Neuronal stem cell (in vitro differentiated cells): ENCODE results near the gene C3orf22.

Source experiments
- DNase-seq: peaks from one replicate; pipeline ENCODE4 v3.0.0-alpha.2; 2013; ENCODE audit warnings: low spot score
- H2AFZ ChIP-seq: one replicate; pipeline ENCODE4 v1.6.1; 2013; ENCODE audit warnings: mild to moderate bottlenecking, low read length, inconsistent platforms
- H2AK5ac ChIP-seq: 2 replicates; pipeline ENCODE4 v1.6.1; 2013; ENCODE audit warnings: low read depth, mild to moderate bottlenecking, inconsistent platforms, low read length, moderate library complexity, mixed read lengths
- H2BK120ac ChIP-seq: 2 replicates; pipeline ENCODE4 v1.6.1; 2013; ENCODE audit warnings: low read depth, mild to moderate bottlenecking, inconsistent platforms, low read length, moderate library complexity, mixed read lengths
- H2BK12ac ChIP-seq: one replicate; pipeline ENCODE4 v1.6.1; 2013; ENCODE audit warnings: low read length, inconsistent platforms
- H2BK15ac ChIP-seq: 2 replicates; pipeline ENCODE4 v1.6.1; 2013; ENCODE audit warnings: mild to moderate bottlenecking, low read length, inconsistent platforms, mixed read lengths
- H2BK5ac ChIP-seq: one replicate; pipeline ENCODE4 v1.6.1; 2013; ENCODE audit warnings: inconsistent platforms, mild to moderate bottlenecking, low read length, moderate library complexity
- H3K14ac ChIP-seq: one replicate; pipeline ENCODE4 v1.6.1; 2013; ENCODE audit warnings: low read length, inconsistent platforms
- H3K18ac ChIP-seq: 2 replicates; pipeline ENCODE4 v1.6.1; 2013; ENCODE audit warnings: low read length, inconsistent platforms
- H3K23ac ChIP-seq: 2 replicates; pipeline ENCODE4 v1.6.1; 2013; ENCODE audit warnings: low read depth, mild to moderate bottlenecking, mixed read lengths, low read length, inconsistent platforms; ENCODE audit not compliant: poor library complexity
- H3K27ac ChIP-seq: replicated peaks from 3 replicates; pipeline ENCODE4 v1.5.1; 2013; ENCODE audit warnings: low read length, inconsistent platforms
- H3K27me3 ChIP-seq, 3 experiments: 2 replicates each; pipeline ENCODE4 v1.6.1; 2013; ENCODE audit warnings: low read length in 3 of 3, mild to moderate bottlenecking in 2 of 3, inconsistent platforms in 1 of 3, low read depth in 1 of 3, mixed read lengths in 1 of 3, moderate library complexity in 1 of 3; ENCODE audit not compliant: control insufficient read depth in 3 of 3, insufficient read depth in 3 of 3
- H3K36me3 ChIP-seq, 2 donors: replicated peaks in 1 of 2; 2 replicates each; pipeline ENCODE4 v1.6.1; 2013; ENCODE audit warnings: low read length in 2 of 2; ENCODE audit not compliant: control insufficient read depth in 2 of 2, insufficient read depth in 2 of 2
- H3K4ac ChIP-seq: 2 replicates; pipeline ENCODE4 v1.6.1; 2013; ENCODE audit warnings: inconsistent platforms, mild to moderate bottlenecking, low read length, moderate library complexity
- H3K4me1 ChIP-seq, 2 donors: 1 replicate in 1 of 2; 2 replicates in 1 of 2; pipeline ENCODE4 v1.6.1; 2013; ENCODE audit warnings: low read length in 2 of 2, low read depth in 1 of 2; ENCODE audit not compliant: control insufficient read depth in 2 of 2, insufficient read depth in 1 of 2
- H3K4me2 ChIP-seq: one replicate; pipeline ENCODE4 v1.6.1; 2013; ENCODE audit warnings: mild to moderate bottlenecking, low read length, inconsistent platforms; ENCODE audit not compliant: insufficient read depth, poor library complexity, severe bottlenecking
- H3K4me3 ChIP-seq, 2 donors: 2 replicates each; pipeline ENCODE4 v1.5.1; 2013; ENCODE audit warnings: low read length in 2 of 2, mild to moderate bottlenecking in 2 of 2, inconsistent platforms in 1 of 2, moderate library complexity in 1 of 2
- H3K79me1 ChIP-seq: one replicate; pipeline ENCODE4 v1.6.1; 2013; ENCODE audit warnings: low read depth, mild to moderate bottlenecking, inconsistent platforms, low read length, moderate library complexity
- H3K9ac ChIP-seq: one replicate; pipeline ENCODE4 v1.6.1; 2013; ENCODE audit warnings: mild to moderate bottlenecking, low read depth, low read length, inconsistent platforms; ENCODE audit not compliant: poor library complexity
- H3K9me3 ChIP-seq, 2 donors: replicated peaks in 1 of 2; 2 replicates each; pipeline versions ENCODE3 to v1.6.1; 2013; ENCODE audit warnings: low read length in 2 of 2, mild to moderate bottlenecking in 2 of 2, inconsistent platforms in 1 of 2, low read depth in 1 of 2, mixed read lengths in 1 of 2, moderate library complexity in 1 of 2; ENCODE audit not compliant: control insufficient read depth in 2 of 2, insufficient read depth in 1 of 2
- H4K8ac ChIP-seq: one replicate; pipeline ENCODE4 v1.6.1; 2013; ENCODE audit warnings: low read depth, mild to moderate bottlenecking, inconsistent platforms, low read length, moderate library complexity
- H4K91ac ChIP-seq: one replicate; pipeline ENCODE4 v1.6.1; 2013; ENCODE audit warnings: low read length, low read depth, mild to moderate bottlenecking, inconsistent platforms; ENCODE audit not compliant: poor library complexity
- WGBS, 2 donors: extraction: QIAGEN DNeasy Blood & Tissue Kit; methylation state at CpG; one replicate each; pipeline ENCODE4 v1.1.7; 2013; ENCODE audit warnings: missing lambda C conversion rate in 2 of 2, mixed read lengths in 1 of 2; ENCODE audit not compliant: insufficient read length in 2 of 2, insufficient replicate concordance in 1 of 2; ENCODE audit errors: extremely low coverage in 2 of 2; 5-methylcytosine and 5-hydroxymethylcytosine counted together

C3orf22 gene

DNA sequence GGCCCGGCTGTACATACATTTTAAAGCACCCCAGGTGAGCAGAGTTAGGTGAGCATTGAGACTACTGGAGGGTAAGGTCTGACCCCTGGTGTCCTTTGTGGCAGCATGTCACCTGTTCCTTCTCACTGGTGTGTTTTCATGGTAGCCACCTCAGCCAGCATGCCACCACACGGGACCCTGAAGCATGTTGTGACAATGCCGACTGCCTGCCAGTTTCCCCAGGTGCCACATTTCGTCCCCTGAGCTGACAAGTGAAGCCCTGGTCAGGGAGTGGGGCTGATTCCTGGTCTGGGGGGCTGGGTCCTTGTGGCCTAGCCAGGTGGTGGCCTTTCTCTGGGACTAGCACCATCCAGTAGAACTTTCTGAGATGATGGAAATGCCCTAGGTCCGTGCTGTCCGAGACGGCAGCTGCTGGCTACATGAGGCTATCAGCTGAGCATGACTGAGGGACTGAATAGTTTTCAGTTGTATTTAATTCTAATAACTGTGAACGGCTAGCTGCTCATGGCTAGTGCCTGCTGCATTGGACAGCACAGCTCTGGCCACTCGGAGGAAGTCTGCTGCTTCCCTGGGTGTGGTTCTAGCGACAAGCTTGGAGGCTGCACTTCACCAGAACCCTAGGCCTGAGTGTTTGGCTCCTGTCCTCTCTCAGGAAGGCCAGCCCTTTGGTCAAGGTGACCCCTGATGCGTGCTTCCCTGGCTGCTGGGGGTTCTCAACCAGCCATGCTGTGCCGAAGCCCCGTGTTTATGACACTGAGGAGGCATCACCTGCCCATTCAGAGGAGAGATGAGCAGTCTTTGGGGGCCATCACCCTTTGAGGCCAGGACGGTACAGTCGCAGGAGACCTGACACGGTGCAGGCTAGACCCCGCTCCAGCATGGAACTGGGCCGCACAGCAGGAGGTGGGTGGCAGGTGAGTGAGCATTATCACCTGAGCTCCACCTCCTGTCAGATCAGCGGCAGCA lies 3.9 kb downstream of the C3orf22 start:
- H2AK5ac ChIP-seq = peak overlapping the region; percentile 91
- H3K36me3 ChIP-seq = no peaks in the 10 kb centered on the region
- H2AFZ ChIP-seq = no peak overlapping the region
- peak overlapping the region; percentile 44 for H2BK120ac ChIP-seq
- peak overlapping the region; percentile 48 for H4K8ac ChIP-seq
- no peak overlapping the region for H3K4me2 ChIP-seq
- no CpG with 5 or more reads among the region's 19 CpGs for WGBS, 2 donors
- H3K9me3 ChIP-seq = no peaks in the 10 kb centered on the region
- H3K9ac ChIP-seq = no peak overlapping the region
- H3K27me3 ChIP-seq = peaks cover 0 to 10% (median 0%) of the 10 kb centered on the region in 3 experiments
- no peak for DNase-seq
- H3K4me3 ChIP-seq = no peak overlapping the region
- peak overlapping the region; percentile 32 for H2BK15ac ChIP-seq
- no peak overlapping the region for H3K18ac ChIP-seq
- no peak overlapping the region for H2BK5ac ChIP-seq
- H4K91ac ChIP-seq = peak overlapping the region; percentile 24
- H3K79me1 ChIP-seq = peaks cover 5% of the 10 kb centered on the region
- H3K14ac ChIP-seq = no peak overlapping the region
- H3K4ac ChIP-seq = peak overlapping the region; percentile 23
- H3K4me1 ChIP-seq = peaks cover under 1 to 13% of the 10 kb centered on the region in 2 donors
- no peak overlapping the region for H3K27ac ChIP-seq
- H3K23ac ChIP-seq = peak overlapping the region; percentile 17
- peak overlapping the region; percentile 73 for H2BK12ac ChIP-seq

- WGBS, 2 donors = no CpG with 5 or more reads among the region's 19 CpGs
- no peak overlapping the region for H4K91ac ChIP-seq
Observed at GRCh38 chr3:126553284-126554084, 5.2 kb downstream of the C3orf22 start.

GRCh38 chr3:126552688-126553283 lies 5.9 kb downstream of the C3orf22 start:
- peaks cover 12 to 21% of the 10 kb centered on the region in 2 donors for H3K4me1 ChIP-seq
- H3K4me3 ChIP-seq = no peak overlapping the region
- H3K14ac ChIP-seq = peak overlapping the region; percentile 50
- no peak overlapping the region for H3K4me2 ChIP-seq
- H2BK120ac ChIP-seq = no peak overlapping the region
- peak overlapping the region; percentile 97 for H4K91ac ChIP-seq
- H3K18ac ChIP-seq = peak overlapping the region; percentile 71
- peak overlapping the region; percentile 34 for H3K23ac ChIP-seq
- no peaks in the 10 kb centered on the region for H3K9me3 ChIP-seq
- peak overlapping the region; percentile 71 for H2AK5ac ChIP-seq
- H4K8ac ChIP-seq = no peak overlapping the region
- H3K9ac ChIP-seq = peak overlapping the region; percentile 50
- no CpG with 5 or more reads among the region's 14 CpGs for WGBS, 2 donors
- peaks cover 5% of the 10 kb centered on the region for H3K79me1 ChIP-seq
- H2AFZ ChIP-seq = no peak overlapping the region
- H2BK15ac ChIP-seq = no peak overlapping the region
- DNase-seq = no peak
- peaks cover 0 to 10% (median 0%) of the 10 kb centered on the region in 3 experiments for H3K27me3 ChIP-seq
- no peak overlapping the region for H3K4ac ChIP-seq
- peak overlapping the region; percentile 19 for H2BK5ac ChIP-seq
- peak overlapping the region; percentile 80 for H2BK12ac ChIP-seq
- H3K27ac ChIP-seq = no peak overlapping the region
- H3K36me3 ChIP-seq = no peaks in the 10 kb centered on the region

More at GRCh38 chr3:126553284-126554084, 5.2 kb downstream of the C3orf22 start:
- H2AFZ ChIP-seq = no peak overlapping the region
- peak overlapping the region; percentile 6 for H2BK12ac ChIP-seq
- no peak overlapping the region for H4K8ac ChIP-seq
- no peak overlapping the region for H2BK15ac ChIP-seq
- no peaks in the 10 kb centered on the region for H3K36me3 ChIP-seq
- no peaks in the 10 kb centered on the region for H3K9me3 ChIP-seq
- peaks cover 12 to 23% of the 10 kb centered on the region in 2 donors for H3K4me1 ChIP-seq
- H3K79me1 ChIP-seq = peaks cover 5% of the 10 kb centered on the region
- no peak for DNase-seq
- H3K14ac ChIP-seq = peak overlapping the region; percentile 67
- H2BK5ac ChIP-seq = no peak overlapping the region
- peaks cover 0 to 5% (median 0%) of the 10 kb centered on the region in 3 experiments for H3K27me3 ChIP-seq
- H3K4me3 ChIP-seq = no peak overlapping the region
- H3K27ac ChIP-seq = no peak overlapping the region
- H3K23ac ChIP-seq = peak overlapping the region; percentile 29
- H3K18ac ChIP-seq = peak overlapping the region; percentile 55
- H3K4me2 ChIP-seq = no peak overlapping the region
- H2AK5ac ChIP-seq = peak overlapping the region; percentile 61
- H3K4ac ChIP-seq = no peak overlapping the region
- no peak overlapping the region for H3K9ac ChIP-seq
- no peak overlapping the region for H2BK120ac ChIP-seq
